HepG2 (cell line): Measurements from ENCODE around the gene NPHP1. TPM values are rescaled to one million over a fixed set of nuclear protein-coding genes. Genes with fewer than 3 reads are reported as not detected.

Experiments used
- ARID5B ChIP-seq: IDR thresholded peaks from 2 replicates; pipeline ENCODE4 v1.4.0; 2020; ENCODE audit warnings: mild to moderate bottlenecking, missing genetic modification reagents
- FOXM1 ChIP-seq: sonication (generic); formaldehyde crosslinking; IDR thresholded peaks from 2 replicates; pipeline ENCODE4 v1.5.0; 2020; ENCODE audit warnings: missing genetic modification reagents
- HOMEZ ChIP-seq: IDR thresholded peaks from 2 replicates; pipeline ENCODE4 v1.6.1; 2016; ENCODE audit warnings: low read depth
- IRX3 ChIP-seq: sonication (generic); formaldehyde crosslinking; IDR thresholded peaks from 2 replicates; pipeline ENCODE4 v1.8.1; 2023; ENCODE audit warnings: mild to moderate bottlenecking, low read depth, missing genetic modification reagents, borderline replicate concordance
- NRL ChIP-seq: sonication (generic); formaldehyde crosslinking; IDR thresholded peaks from 2 replicates; pipeline ENCODE4 v1.5.0; 2020; ENCODE audit warnings: missing genetic modification reagents, mild to moderate bottlenecking, moderate library complexity, borderline replicate concordance
- POLR2G ChIP-seq: fragments of 200-400 bp; formaldehyde crosslinking; IDR thresholded peaks from 2 replicates; pipeline ENCODE4 v1.6.1; 2018; ENCODE audit warnings: mild to moderate bottlenecking, low read depth, low read length, moderate library complexity
- YEATS4 ChIP-seq: sonication (generic); formaldehyde crosslinking; IDR thresholded peaks from 2 replicates; pipeline ENCODE4 v1.4.0; 2020; ENCODE audit warnings: missing genetic modification reagents, borderline replicate concordance
- ZNF276 ChIP-seq: sonication (generic); formaldehyde crosslinking; IDR thresholded peaks from 2 replicates; pipeline ENCODE4 v1.4.0; 2020; ENCODE audit warnings: mild to moderate bottlenecking, low read depth, missing genetic modification reagents
- ZNF292 ChIP-seq: sonication (generic); formaldehyde crosslinking; IDR thresholded peaks from 2 replicates; pipeline ENCODE4 v1.8.1; 2022; ENCODE audit warnings: mild to moderate bottlenecking, low read depth, missing genetic modification reagents, borderline replicate concordance
- ZNF691 ChIP-seq: sonication (generic); formaldehyde crosslinking; IDR thresholded peaks from 2 replicates; pipeline ENCODE4 v1.4.0; 2020; ENCODE audit warnings: missing genetic modification reagents, low read depth, mild to moderate bottlenecking, borderline replicate concordance
- polyA plus RNA-seq, 8 experiments: library from polyadenylated mRNA; depleted of rRNA in 3 of 8; stranded (reverse) in 7 of 8; unstranded in 1 of 8; fragments of >200 nt; fragmentation: Illumina TruSeq in 4 of 8; extraction: Trizol in 4 of 8; gene quantifications; 2 replicates each; pipeline versions ENCODE4 v1.2.1 to v1.2.3, GENCODE V29; 2011 to 2016; ENCODE audit warnings: low read depth in 4 of 8, missing spikeins in 1 of 8, mixed read lengths in 1 of 8; ENCODE audit not compliant: insufficient read depth in 1 of 8
- total RNA-seq, 5 experiments: library from RNA; depleted of rRNA; stranded (reverse); fragments of >200 nt; fragmentation: Illumina TruSeq; extraction: Trizol; gene quantifications; 2 replicates each; pipeline ENCODE4 v1.2.3, GENCODE V29; 2016; ENCODE audit warnings: low read depth in 1 of 5
- TF ChIP-seq, protein P1 (sequence below): sonication (generic); formaldehyde crosslinking; conservative IDR thresholded peaks from 2 replicates; pipeline ENCODE4 v1.8.0; 2022; ENCODE audit warnings: mild to moderate bottlenecking, moderate library complexity, missing genetic modification reagents
- TF ChIP-seq, protein P2 (sequence below): IDR thresholded peaks from 2 replicates; pipeline ENCODE4 v1.6.1; 2016; ENCODE audit warnings: missing genetic modification reagents, missing compliant biosample characterization
- TF ChIP-seq, protein P3 (sequence below): sonication (generic); formaldehyde crosslinking; IDR thresholded peaks from 2 replicates; pipeline ENCODE4 v1.8.0; 2022; ENCODE audit warnings: mild to moderate bottlenecking, missing genetic modification reagents; ENCODE audit not compliant: insufficient replicate concordance

Gene NPHP1
- total and polyA plus RNA-seq, 2 of the 13 experiments (the other 11 are each of a cell fraction or from before 2014, with no cell fraction given): 2.7 to 4.8 TPM

GRCh38 chr2:110101280-110101844 is 103.5 kb downstream of the NPHP1 start (continued):
- TF ChIP-seq ZNF691 (CRISPR knock-in tag) (peak; percentile 46; the same call in 1 of the 2 replicates), ZNF292 (no peak), ARID5B (CRISPR knock-in tag) (peak; percentile 15; the same call in 1 of the 2 replicates), YEATS4 (CRISPR knock-in tag) (no peak), FOXM1 (no peak), ZNF276 (no peak), IRX3 (CRISPR knock-in tag) (no peak), POLR2G (peak; percentile 53), NRL (CRISPR knock-in tag) (peak; percentile 22; the same call in 1 of the 2 replicates), HOMEZ (CRISPR knock-in tag) (peak; percentile 38; the same call in 1 of the 2 replicates)
- TF ChIP-seq, protein P1, sequence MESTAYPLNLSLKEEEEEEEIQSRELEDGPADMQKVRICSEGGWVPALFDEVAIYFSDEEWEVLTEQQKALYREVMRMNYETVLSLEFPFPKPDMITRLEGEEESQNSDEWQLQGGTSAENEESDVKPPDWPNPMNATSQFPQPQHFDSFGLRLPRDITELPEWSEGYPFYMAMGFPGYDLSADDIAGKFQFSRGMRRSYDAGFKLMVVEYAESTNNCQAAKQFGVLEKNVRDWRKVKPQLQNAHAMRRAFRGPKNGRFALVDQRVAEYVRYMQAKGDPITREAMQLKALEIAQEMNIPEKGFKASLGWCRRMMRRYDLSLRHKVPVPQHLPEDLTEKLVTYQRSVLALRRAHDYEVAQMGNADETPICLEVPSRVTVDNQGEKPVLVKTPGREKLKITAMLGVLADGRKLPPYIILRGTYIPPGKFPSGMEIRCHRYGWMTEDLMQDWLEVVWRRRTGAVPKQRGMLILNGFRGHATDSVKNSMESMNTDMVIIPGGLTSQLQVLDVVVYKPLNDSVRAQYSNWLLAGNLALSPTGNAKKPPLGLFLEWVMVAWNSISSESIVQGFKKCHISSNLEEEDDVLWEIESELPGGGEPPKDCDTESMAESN: no peak
- TF ChIP-seq, protein P2, sequence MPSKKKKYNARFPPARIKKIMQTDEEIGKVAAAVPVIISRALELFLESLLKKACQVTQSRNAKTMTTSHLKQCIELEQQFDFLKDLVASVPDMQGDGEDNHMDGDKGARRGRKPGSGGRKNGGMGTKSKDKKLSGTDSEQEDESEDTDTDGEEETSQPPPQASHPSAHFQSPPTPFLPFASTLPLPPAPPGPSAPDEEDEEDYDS (CRISPR knock-in tag): no peak
- TF ChIP-seq, protein P3, sequence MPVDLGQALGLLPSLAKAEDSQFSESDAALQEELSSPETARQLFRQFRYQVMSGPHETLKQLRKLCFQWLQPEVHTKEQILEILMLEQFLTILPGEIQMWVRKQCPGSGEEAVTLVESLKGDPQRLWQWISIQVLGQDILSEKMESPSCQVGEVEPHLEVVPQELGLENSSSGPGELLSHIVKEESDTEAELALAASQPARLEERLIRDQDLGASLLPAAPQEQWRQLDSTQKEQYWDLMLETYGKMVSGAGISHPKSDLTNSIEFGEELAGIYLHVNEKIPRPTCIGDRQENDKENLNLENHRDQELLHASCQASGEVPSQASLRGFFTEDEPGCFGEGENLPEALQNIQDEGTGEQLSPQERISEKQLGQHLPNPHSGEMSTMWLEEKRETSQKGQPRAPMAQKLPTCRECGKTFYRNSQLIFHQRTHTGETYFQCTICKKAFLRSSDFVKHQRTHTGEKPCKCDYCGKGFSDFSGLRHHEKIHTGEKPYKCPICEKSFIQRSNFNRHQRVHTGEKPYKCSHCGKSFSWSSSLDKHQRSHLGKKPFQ: peak; percentile 31
